Pons (tissue), 1 donor: ENCODE measurements around the gene C20orf202.
"Not testable (repeated sequence)": the region's sequence is repeated elsewhere in the genome, so short reads cannot be mapped to it uniquely, and the experiment has no call there.

Experiments used
- DNase-seq: peaks from one replicate; pipeline ENCODE4 v3.0.0-alpha.2; 2016; ENCODE audit warnings: low spot score

C20orf202 gene

DNA sequence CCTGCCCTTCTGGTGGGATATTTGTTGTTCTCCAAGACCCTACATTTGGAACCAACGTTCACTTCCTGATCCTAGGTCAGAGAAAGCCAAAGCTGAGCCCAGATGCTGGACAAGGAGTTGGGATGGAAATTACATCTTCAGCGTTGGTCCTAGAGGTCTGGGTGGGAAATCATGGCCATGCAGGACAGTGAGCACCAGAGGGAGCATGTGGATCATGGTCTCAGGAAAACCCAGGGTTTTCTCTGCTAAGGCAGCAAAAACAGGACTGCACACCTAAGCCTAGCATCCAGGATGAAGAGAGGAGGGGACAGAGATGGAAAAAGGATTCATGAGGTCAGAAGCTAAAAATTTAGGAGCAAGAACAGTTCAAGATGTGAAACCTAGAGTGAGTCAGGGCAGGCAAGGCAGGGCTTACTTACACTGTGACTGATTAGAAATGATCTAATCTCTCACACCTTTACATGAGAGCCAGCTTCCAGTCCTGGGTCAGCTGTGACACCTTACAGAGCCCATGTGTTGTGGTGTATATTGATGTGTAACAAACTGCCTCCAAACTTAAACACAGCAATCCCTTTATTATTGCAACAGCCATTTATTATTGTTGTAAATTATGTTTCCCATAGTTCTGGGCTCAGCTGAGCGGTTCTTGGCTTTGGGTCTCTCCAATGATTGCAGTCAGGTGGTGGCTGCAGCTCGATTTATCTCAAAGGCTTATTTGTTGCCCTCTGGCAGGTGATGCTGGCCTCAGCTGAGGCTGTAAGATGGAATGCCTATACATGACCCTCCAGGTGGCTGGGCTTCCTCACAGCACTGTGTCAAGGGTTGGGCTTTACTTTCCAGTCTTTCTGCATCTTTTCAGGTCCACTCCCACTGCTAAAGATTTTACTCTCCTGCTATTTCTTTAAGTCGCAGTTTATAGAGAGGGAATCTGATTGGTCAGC lies 6.5 kb downstream of the C20orf202 start:
- no peak for DNase-seq

- DNase-seq, result no peak
These were observed 7.2 kb downstream of the C20orf202 start for GRCh38 chr20:1210501-1210900.

GRCh38 chr20:1212023-1212422 lies 8.8 kb downstream of the C20orf202 start:
- DNase-seq, result no peak

GRCh38 chr20:1212607-1213396 lies 9.5 kb downstream of the C20orf202 start:
- DNase-seq, result peak; percentile 64

- DNase-seq, result no peak
These were observed 11.6 kb downstream of the C20orf202 start for GRCh38 chr20:1214838-1215261.

DNA sequence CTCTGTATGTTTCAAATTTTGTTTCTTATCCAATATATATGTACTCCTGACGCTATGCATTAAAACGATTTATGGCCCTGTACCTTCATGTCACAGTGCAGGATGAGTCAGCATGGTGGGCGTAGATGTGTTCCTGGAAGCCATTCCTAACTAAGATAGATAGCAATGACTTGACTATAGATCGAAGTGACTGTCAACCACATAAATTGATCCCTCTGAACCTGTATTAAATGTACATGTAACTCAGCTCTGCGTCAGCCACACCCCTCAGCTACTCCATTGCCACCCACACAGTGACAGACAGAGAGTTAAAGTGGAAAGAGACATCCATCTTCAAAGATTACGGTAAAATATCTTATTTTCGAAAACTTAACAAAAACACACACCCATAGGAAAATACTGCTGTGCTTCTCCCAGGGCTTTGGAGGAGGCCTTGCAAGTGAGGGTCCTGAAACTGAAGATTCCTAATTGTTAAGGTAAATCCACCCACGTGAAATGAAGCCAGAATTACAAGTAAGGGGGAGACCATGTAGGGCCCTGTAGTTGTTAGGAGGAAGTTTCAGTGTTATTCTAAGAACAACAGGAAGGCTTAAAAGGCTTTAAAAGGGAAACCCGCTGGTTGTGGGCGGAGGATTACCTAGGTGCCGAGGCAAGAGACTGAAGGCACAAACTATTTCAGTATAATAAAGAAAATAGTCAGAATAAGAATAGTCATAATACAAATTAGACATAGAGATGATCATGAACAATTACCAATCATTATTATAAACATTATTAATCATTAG lies 12.3 kb downstream of the C20orf202 start:
- DNase-seq, result no peak

- DNase-seq, result not testable (repeated sequence)
These were observed 13.5 kb downstream of the C20orf202 start for GRCh38 chr20:1216527-1217427.

DNA sequence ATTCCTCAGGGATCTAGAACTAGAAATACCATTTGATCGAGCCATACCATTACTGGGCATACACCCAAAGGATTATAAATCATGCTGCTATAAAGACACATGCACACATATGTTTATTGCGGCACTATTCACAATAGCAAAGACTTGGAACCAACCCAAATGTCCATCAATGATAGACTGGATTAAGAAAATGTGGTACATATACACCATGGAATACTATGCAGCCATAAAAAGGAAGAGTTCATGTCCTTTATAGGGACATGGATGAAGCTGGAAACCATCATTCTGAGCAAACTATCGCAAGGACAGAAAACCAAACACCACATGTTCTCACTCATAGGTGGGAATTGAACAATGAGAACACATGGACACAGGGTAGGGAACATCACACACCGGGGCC lies 19.5 kb downstream of the C20orf202 start:
- not testable (repeated sequence) for DNase-seq

GRCh38 chr20:1224205-1224890 lies 21.1 kb downstream of the C20orf202 start:
- no peak for DNase-seq

DNA sequence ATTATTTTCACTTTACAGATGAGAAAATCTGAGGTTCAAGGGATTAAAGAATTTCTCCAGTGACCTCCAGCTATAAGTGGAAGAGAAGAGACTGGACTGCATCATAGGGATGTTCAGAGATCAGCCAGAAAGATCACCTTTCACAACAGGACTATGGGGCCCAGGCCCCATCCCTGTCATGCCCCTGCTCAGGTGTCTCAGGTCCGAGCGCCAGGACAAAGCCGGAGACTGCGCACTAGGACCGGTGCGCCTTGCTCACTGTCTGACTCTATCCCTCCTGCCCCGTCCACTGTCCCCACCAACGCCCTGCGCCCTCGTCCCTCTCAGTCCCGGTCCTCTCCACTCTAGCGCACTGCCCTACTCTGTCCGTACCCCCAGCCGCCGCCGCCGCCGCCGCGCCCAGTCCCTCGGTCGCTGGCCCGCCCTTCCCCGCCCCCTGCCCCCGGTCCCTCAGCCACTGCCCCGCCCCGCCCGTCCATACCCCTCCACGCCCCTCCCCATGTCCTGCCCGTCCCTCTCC lies 22.1 kb downstream of the C20orf202 start:
- DNase-seq, result no peak

DNA sequence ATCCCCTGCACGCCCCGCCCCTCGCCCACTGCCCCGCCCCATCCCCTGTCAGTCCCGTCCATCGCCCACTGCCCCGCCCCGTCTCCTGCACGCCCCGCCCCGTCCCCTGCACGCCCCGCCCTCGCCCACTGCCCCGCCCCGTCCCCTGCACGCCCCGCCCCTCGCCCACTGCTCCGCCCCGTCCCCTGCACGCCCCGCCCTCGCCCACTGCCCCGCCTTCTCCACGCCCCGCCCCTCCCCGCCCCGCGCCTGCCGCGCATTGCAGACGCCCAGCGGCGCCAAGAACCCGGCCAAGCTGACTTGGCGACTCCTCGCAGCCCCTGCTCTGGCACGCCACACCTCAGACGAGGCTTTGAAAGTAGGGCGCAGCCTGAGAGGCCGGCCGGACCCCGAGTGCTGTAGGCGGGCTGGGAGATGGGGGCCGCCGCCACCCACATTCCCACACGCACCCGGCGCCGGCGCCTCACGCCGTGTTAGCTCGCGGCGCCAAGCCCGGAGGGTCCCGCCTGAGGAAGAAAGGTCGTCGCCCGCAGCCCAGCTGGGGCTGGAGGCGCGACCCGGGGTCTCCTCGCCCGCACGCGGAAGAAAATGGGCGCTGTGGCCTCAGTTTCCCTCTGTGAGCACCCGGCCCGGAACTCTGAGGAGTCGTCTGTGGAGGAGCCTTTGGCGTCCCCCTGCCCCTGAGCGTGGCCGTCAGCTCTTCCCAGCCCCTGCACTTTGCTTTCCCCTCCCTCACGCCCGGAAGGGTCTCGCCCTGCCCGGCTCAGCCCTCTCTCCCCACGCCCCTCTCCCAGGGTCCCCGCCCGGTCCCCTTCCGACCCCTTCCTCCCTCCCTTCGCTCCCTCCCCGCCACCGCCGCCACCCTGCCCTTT lies 22.8 kb downstream of the C20orf202 start, which contains the start of gene RAD21L1:
TSS of gene RAD21L1 (plus strand) at position 262 of the 872 bp plus-strand sequence. CDS start 2,410 bp downstream, outside the sequence.
- DNase-seq, result peak; percentile 25

GRCh38 chr20:1229541-1229940 lies 26.3 kb downstream of the C20orf202 start:
- DNase-seq, result no peak

DNA sequence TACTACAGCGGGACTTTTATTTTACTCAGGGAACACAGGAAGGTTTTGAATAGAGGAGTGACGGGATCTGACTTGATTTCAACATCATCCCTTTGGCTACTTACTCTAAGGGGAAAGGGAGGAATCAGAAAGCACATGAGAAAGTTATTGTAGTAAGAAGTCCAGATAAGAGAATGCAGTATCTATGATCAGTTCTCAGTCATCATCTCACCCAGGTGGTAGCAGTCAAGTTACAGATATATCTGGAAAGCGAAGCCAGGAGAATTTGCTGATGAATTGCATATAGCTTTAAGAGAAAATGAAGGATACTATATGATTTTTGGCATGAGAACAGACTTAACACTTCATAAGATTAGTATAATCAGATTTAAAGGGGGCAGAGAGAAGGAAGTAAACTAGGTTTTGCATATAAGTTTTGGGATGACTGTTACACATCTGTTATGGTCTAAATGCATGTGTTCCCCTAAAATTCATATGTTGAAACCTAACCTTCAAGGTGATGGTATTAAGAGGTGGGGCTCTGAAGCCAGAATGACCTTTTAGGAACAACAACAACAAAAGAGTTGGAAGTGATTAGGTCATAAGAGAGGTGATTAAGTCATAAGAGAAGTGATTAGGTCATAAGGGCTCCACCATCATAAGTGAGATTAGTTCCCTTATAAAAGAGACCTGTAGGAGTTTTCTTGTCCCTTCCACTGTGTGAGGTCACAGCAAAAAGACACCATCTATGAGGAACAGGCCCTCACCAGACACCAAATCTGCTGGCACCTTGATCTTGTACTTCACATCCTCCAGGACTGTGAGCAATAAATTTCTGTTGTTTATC lies 29.2 kb downstream of the C20orf202 start:
- DNase-seq, result no peak

- DNase-seq, result no peak
These were observed 37.3 kb downstream of the C20orf202 start for GRCh38 chr20:1240549-1240948.

DNA sequence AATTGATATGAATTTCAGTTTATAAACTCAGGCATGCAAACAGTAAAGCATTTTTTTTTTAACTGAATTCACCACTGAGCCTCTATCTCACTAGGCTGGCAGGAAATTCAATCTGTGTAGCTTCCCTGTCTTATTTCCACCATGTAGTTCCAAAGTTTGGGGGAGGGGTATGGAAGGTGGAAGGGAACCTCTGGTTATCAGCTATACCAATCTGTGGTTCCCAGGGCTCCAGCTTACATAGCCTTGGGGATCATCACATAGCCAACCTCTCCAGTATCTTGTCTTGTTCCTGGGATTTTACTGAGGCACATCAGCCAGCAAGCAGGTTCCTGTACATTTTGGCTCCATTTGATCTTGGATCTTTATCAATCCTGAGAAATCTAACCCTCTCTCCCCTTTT lies 38.2 kb downstream of the C20orf202 start:
- DNase-seq, result no peak

GRCh38 chr20:1242099-1242498 lies 38.8 kb downstream of the C20orf202 start:
- no peak for DNase-seq

DNA sequence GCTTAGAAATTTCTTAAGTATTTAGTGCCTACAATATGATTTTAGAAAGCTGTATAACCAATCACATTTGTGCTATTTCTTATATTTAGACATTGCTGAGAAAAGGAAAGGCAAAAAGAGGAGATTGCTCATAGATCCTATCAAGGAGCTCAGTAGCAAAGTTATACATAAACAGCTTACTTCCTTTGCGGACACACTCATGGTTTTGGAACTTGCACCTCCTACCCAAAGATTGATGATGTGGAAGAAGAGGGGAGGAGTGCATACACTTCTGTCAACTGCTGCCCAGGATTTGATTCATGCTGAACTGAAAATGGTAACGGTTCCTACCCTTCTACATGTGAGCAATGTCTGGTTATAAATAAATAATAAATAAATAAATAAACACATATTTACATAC lies 39.3 kb downstream of the C20orf202 start:
- no peak for DNase-seq

DNA sequence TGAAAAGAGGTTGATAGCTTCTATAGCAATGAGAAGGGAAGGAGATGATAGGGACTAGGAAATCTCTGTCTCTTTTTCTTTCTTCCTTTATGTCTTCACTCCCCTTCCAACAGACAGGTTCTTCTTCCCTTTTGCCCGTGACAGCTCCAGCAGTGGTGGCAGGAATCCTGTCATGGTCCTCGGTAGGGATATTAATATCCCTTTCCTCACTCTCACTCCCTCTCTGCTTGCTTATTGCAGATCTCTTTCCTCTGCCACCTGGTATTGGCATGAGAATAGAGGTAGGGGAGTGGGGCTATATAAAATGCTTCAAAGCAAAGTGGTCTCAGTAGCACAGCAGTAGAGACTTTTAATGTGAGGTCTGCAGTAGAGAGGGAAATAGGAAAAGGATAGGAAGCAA lies 42.3 kb downstream of the C20orf202 start:
- no peak for DNase-seq
